Endothelial cell of umbilical vein (primary cell): ENCODE results near the gene GRK4. TPM values are rescaled to one million over a fixed set of nuclear protein-coding genes. Genes with fewer than 3 reads are reported as not detected.

Source experiments
- BruUV-seq: library from RNA; stranded (reverse); fragments of 400-500 nt; replicated peaks from 2 replicates; lab custom pipeline; 2021; lab: Mats Ljungman, UMichigan
- CTCF ChIA-PET: fragments of 300-600, 350-600 bp; sonication (Branson Sonifier 250); formaldehyde crosslinking; loops from one replicate; lab custom pipeline; 2021; ENCODE audit warnings: antibody characterized with exemption, inconsistent platforms; lab: Charles Lee
- POLR2A ChIA-PET: fragments of 300-600, 350-600 bp; sonication (Branson Sonifier 250); formaldehyde crosslinking; loops from one replicate; lab custom pipeline; 2021; ENCODE audit warnings: antibody characterized with exemption, inconsistent platforms; lab: Charles Lee
- DNase-seq: peaks from one replicate; pipeline ENCODE4 v3.0.0-alpha.2; 2011; ENCODE audit warnings: low read depth, low spot score
- FAIRE-seq: peaks from 2 replicates; lab custom pipeline; 2011; peaks lifted over from hg19 to GRCh38; lab: Jason Lieb, UNC
- H2AFZ ChIP-seq: 2 replicates; pipeline ENCODE4 v1.6.0; 2012; ENCODE audit warnings: low read depth, low read length, control low read depth, inconsistent platforms
- H3K27ac ChIP-seq: 2 replicates; pipeline ENCODE4 v1.5.1; 2011; ENCODE audit warnings: low read depth, mild to moderate bottlenecking, control low read depth, low read length, moderate library complexity; ENCODE audit not compliant: insufficient read depth
- H3K27me3 ChIP-seq, 2 experiments: 2 replicates each; pipeline versions ENCODE4 v1.6.0 to v1.6.1; 2011; ENCODE audit warnings: low read length in 2 of 2, mixed read lengths in 1 of 2; ENCODE audit not compliant: control insufficient read depth in 2 of 2, insufficient read depth in 2 of 2
- H3K36me3 ChIP-seq, 2 experiments: 2 replicates in 1 of 2; 3 replicates in 1 of 2; pipeline ENCODE4 v1.5.1; 2011; ENCODE audit warnings: low read length in 2 of 2, mild to moderate bottlenecking in 1 of 2, moderate library complexity in 1 of 2; ENCODE audit not compliant: control insufficient read depth in 2 of 2, insufficient read depth in 2 of 2; ENCODE audit errors: extremely low read depth in 1 of 2
- H3K4me1 ChIP-seq: 3 replicates; pipeline ENCODE4 v1.5.1; 2011; ENCODE audit warnings: mild to moderate bottlenecking, low read length; ENCODE audit not compliant: control insufficient read depth, insufficient read depth; ENCODE audit errors: extremely low read depth
- H3K4me2 ChIP-seq: 2 replicates; pipeline ENCODE4 v1.6.1; 2011; ENCODE audit warnings: low read length, control low read depth, mixed read lengths; ENCODE audit not compliant: insufficient read depth
- H3K4me3 ChIP-seq, 3 experiments: fragments of 200-600 bp in 1 of 3; sonication (generic), shearing (Covaris generic) in 1 of 3; replicated peaks in 1 of 3; 2 replicates each; pipeline ENCODE4 v1.5.1; 2011 to 2016; ENCODE audit warnings: control low read depth in 3 of 3, low read length in 3 of 3, mild to moderate bottlenecking in 2 of 3, inconsistent platforms in 1 of 3, low read depth in 1 of 3, moderate library complexity in 1 of 3; ENCODE audit not compliant: insufficient read depth in 1 of 3
- H3K79me2 ChIP-seq: 2 replicates; pipeline ENCODE4 v1.6.0; 2012; ENCODE audit warnings: low read length, inconsistent platforms; ENCODE audit not compliant: control insufficient read depth, insufficient read depth
- H3K9ac ChIP-seq: replicated peaks from 2 replicates; pipeline ENCODE3; 2011; ENCODE audit warnings: low read length, control low read depth; ENCODE audit not compliant: insufficient read depth; ENCODE audit errors: extremely low read depth
- H3K9me1 ChIP-seq: replicated peaks from 3 replicates; pipeline ENCODE4 v1.6.0; 2011; ENCODE audit warnings: mild to moderate bottlenecking, low read length; ENCODE audit not compliant: control insufficient read depth, insufficient read depth; ENCODE audit errors: extremely low read depth
- H3K9me3 ChIP-seq: replicated peaks from 2 replicates; pipeline ENCODE4 v1.5.1; 2012; ENCODE audit warnings: low read length, inconsistent platforms; ENCODE audit not compliant: control insufficient read depth, insufficient read depth
- H4K20me1 ChIP-seq: replicated peaks from 2 replicates; pipeline ENCODE3; 2011; ENCODE audit warnings: mild to moderate bottlenecking, low read length; ENCODE audit not compliant: control insufficient read depth, insufficient read depth; ENCODE audit errors: extremely low read depth
- CTCF ChIP-seq, 2 donors: IDR thresholded peaks; 1 replicate in 1 of 2; 2 replicates in 1 of 2; pipeline ENCODE4 v1.5.1; 2011; ENCODE audit warnings: low read length in 2 of 2, mild to moderate bottlenecking in 2 of 2, moderate library complexity in 2 of 2, control low read depth in 1 of 2, inconsistent platforms in 1 of 2, low read depth in 1 of 2; ENCODE audit not compliant: insufficient read depth in 1 of 2; ENCODE audit errors: extremely low read depth in 1 of 2
- EZH2 ChIP-seq: IDR thresholded peaks from 2 replicates; pipeline ENCODE4 v1.6.1; 2012; ENCODE audit warnings: borderline replicate concordance, low read depth, mild to moderate bottlenecking, moderate library complexity, low read length, inconsistent platforms; ENCODE audit not compliant: severe bottlenecking
- FOS ChIP-seq: IDR thresholded peaks from 2 replicates; pipeline ENCODE4 v1.6.1; 2011; ENCODE audit warnings: mild to moderate bottlenecking, low read length, moderate library complexity, borderline replicate concordance; ENCODE audit not compliant: insufficient read depth
- GATA2 ChIP-seq: IDR thresholded peaks from 2 replicates; pipeline ENCODE4 v1.7.0; 2011; ENCODE audit warnings: low read depth, mild to moderate bottlenecking, moderate library complexity, mixed read lengths, low read length; ENCODE audit not compliant: insufficient read length, insufficient read depth
- JUN ChIP-seq: IDR thresholded peaks from 2 replicates; pipeline ENCODE4 v1.6.1; 2011; ENCODE audit warnings: borderline replicate concordance, low read depth; ENCODE audit not compliant: insufficient read length, insufficient read depth
- MAX ChIP-seq: IDR thresholded peaks from 2 replicates; pipeline ENCODE4 v1.6.1; 2011; ENCODE audit not compliant: insufficient read depth, insufficient read length
- MYC ChIP-seq: IDR thresholded peaks from one replicate; pipeline ENCODE4 v1.6.1; 2011; ENCODE audit warnings: mild to moderate bottlenecking, low read depth, low read length
- POLR2A ChIP-seq: IDR thresholded peaks from 2 replicates; pipeline ENCODE4 v1.6.1; 2012; ENCODE audit warnings: low read depth, mild to moderate bottlenecking, control low read depth, low read length
- POLR2AphosphoS5 ChIP-seq: IDR thresholded peaks from 2 replicates; pipeline ENCODE4 v1.6.1; 2012; ENCODE audit warnings: low read depth, mild to moderate bottlenecking, control low read depth, low read length, moderate library complexity; ENCODE audit not compliant: insufficient read depth
- dilution Hi-C: fragments of 300-500 bp; cut with MboI; formaldehyde crosslinking; loops from one replicate; pipeline ENCODE4 v1.15.0; 2019; ENCODE audit warnings: low sequenced_read_pairs; ENCODE audit not compliant: extremely low pct_ligation_motif_present
- intact Hi-C: fragments of 100-400 bp; cut with micrococcal nuclease; formaldehyde crosslinking; loops from one replicate; pipeline ENCODE4 v1.10.0; 2022
- polyA plus RNA-seq, 4 experiments: library from polyadenylated mRNA; depleted of rRNA in 3 of 4; stranded (reverse) in 3 of 4; unstranded in 1 of 4; fragments of >200 nt; gene quantifications; 2 replicates each; pipeline versions ENCODE4 v1.2.1 to v1.2.3, GENCODE V29; 2011 to 2012; ENCODE audit warnings: missing spikeins in 1 of 4
- total RNA-seq: library from RNA; stranded (reverse); gene quantifications from 2 replicates; pipeline ENCODE4 v1.2.3, GENCODE V29; 2021

The GRK4 gene
- total and polyA plus RNA-seq, 2 donors (not counting 3 experiments of a cell fraction or from before 2014, with no cell fraction given): 3.1 to 6.3 TPM

GRCh38 chr4:2953496-2953895 lies 9.9 kb upstream of the GRK4 start:
- TF ChIP-seq MYC: no peak
- TF ChIP-seq CTCF (IDR thresholded peaks at IDR 0.05; ENCODE audit: extremely low read depth in 1 of 2, insufficient read depth in 1 of 2, low read depth in 1 of 2, low read length in 2 of 2): no peak
- no peak for TF ChIP-seq POLR2A
- TF ChIP-seq MAX: no peak
- no peak for TF ChIP-seq GATA2
- no peak for TF ChIP-seq EZH2
- no peak for TF ChIP-seq FOS
- TF ChIP-seq JUN: no peak
- TF ChIP-seq POLR2AphosphoS5: no peak
- H3K27me3 ChIP-seq: no peaks in the 10 kb centered on the region
- H3K9me3 ChIP-seq: no peaks in the 10 kb centered on the region
- dilution Hi-C loops: no loop called here
- H3K4me3 ChIP-seq: no peak overlapping the region
- intact Hi-C loops: no loop called here
- ChIA-PET POLR2A (no interaction called here), CTCF (interaction anchor here (0.6 to 1.6 kb wide), 8 partner anchors 10 to 190 kb away, joined by 3 to 9 read pairs (median 3); partner anchors contain the start of genes GRK4 and NOP14)
- no peaks in the 10 kb centered on the region for H3K9me1 ChIP-seq
- no peak overlapping the region for H2AFZ ChIP-seq
- DNase-seq: no peak
- no peak overlapping the region for H3K27ac ChIP-seq
- H3K4me1 ChIP-seq: peaks cover 7% of the 10 kb centered on the region
- no peak overlapping the region for H3K9ac ChIP-seq
- H3K4me2 ChIP-seq: no peak overlapping the region
- no peak for FAIRE-seq
- no TSS peak for BruUV-seq
- H3K79me2 ChIP-seq: peaks cover 25% of the 10 kb centered on the region
- H4K20me1 ChIP-seq: no peaks in the 10 kb centered on the region
- H3K36me3 ChIP-seq: peaks cover 30 to 45% of the 10 kb centered on the region in 2 experiments
